AG09309 (cell line): ENCODE data around the gene EHBP1.
"Not testable (repeated sequence)": the region's sequence is repeated elsewhere in the genome, so short reads cannot be mapped to it uniquely, and the experiment has no call there.

Source experiments
- DNase-seq: peaks from one replicate; pipeline ENCODE4 v3.0.0-alpha.2; 2010; ENCODE audit warnings: low read depth
- H3K4me3 ChIP-seq: 2 replicates; pipeline ENCODE4 v1.5.1; 2011; ENCODE audit warnings: mild to moderate bottlenecking, low read depth, low read length, moderate library complexity; ENCODE audit not compliant: control insufficient read depth
- CTCF ChIP-seq: IDR thresholded peaks from 2 replicates; pipeline ENCODE4 v1.5.1; 2011; ENCODE audit warnings: mild to moderate bottlenecking, low read depth, low read length, inconsistent platforms; ENCODE audit not compliant: insufficient read depth, control insufficient read depth; ENCODE audit errors: missing control alignments

EHBP1 gene

GRCh38 chr2:62747876-62748275 is 42.4 kb downstream of the EHBP1 start:
- no peak for DNase-seq
- no peak for TF ChIP-seq CTCF
- H3K4me3 ChIP-seq, result no peak overlapping the region

- DNase-seq, result not testable (repeated sequence)
These were observed 43.6 kb downstream of the EHBP1 start for GRCh38 chr2:62749111-62749510.

GRCh38 chr2:62757029-62757428 is 51.5 kb downstream of the EHBP1 start:
- no peak for DNase-seq
- TF ChIP-seq CTCF, result no peak
- H3K4me3 ChIP-seq, result no peak overlapping the region

More at GRCh38 chr2:62749111-62749510, 43.6 kb downstream of the EHBP1 start:
- H3K4me3 ChIP-seq, result not testable (repeated sequence)

- H3K4me3 ChIP-seq, result no peak overlapping the region
- no peak for TF ChIP-seq CTCF
- no peak for DNase-seq
These were observed 54.5 kb downstream of the EHBP1 start for GRCh38 chr2:62760026-62760425.

- no peak for TF ChIP-seq CTCF
- H3K4me3 ChIP-seq, result no peak overlapping the region
- DNase-seq, result no peak
These were observed 55.0 kb downstream of the EHBP1 start for GRCh38 chr2:62760555-62760954.

- DNase-seq, result no peak
- H3K4me3 ChIP-seq, result no peak overlapping the region
- TF ChIP-seq CTCF, result no peak
These were observed 60.3 kb downstream of the EHBP1 start for GRCh38 chr2:62765619-62766376.

- no peak for DNase-seq
- no peak for TF ChIP-seq CTCF
- H3K4me3 ChIP-seq, result no peak overlapping the region
These were observed 63.1 kb downstream of the EHBP1 start for GRCh38 chr2:62768615-62769014.
